GM12801 (cell line): ENCODE measurements around the gene COL4A3.

Source experiments
- TF ChIP-seq, protein P1 (sequence below): IDR thresholded peaks from one replicate; pipeline ENCODE4 v1.5.1; 2011; ENCODE audit warnings: control low read depth; ENCODE audit not compliant: insufficient read length; ENCODE audit errors: extremely low read depth

Gene COL4A3

DNA sequence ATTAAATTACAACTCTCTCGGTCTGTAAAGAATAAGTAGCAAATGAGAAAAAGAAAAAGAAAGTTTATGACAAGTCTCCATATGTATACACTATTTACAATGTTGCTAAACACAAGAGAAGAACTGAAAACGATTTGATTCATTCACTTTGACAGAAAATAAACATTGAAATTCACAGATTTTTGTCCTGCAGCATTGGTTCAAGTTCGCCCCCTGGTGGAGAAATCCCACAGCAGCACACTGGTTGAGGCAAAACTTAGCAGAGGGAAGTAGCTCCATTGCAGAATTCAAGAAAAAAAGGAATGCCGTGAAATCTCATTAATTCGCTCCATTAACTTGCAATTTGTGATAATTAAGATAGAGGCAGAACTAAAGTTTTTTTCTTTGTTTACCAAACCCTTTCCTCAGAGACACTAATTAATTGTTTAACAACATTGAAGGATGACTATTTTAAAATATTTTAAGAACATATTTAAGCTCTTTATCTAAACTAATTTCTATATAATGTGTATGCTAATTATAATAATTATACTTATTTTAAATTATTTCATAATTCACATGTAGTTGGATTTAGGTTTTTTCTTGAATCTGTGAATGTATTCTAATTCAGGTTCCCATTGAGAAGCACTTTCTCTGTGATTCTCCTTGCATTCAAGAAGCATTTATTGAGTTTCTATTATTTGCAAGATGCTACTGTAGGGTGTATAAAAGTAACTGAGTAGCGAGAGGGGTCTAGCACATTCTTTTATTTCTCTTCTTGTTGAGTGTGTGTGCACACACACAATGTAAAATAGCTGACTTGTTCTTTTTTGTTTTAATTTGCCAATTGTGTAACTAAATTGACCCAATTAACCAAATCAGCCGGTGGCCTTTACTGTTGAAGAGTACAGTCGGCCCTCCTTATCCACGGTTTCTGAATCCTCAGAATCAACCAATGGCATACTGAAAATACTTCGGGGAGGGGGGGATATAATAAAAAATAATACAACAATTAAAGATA is 74.1 kb downstream of the COL4A3 start:
- TF ChIP-seq, protein P1, sequence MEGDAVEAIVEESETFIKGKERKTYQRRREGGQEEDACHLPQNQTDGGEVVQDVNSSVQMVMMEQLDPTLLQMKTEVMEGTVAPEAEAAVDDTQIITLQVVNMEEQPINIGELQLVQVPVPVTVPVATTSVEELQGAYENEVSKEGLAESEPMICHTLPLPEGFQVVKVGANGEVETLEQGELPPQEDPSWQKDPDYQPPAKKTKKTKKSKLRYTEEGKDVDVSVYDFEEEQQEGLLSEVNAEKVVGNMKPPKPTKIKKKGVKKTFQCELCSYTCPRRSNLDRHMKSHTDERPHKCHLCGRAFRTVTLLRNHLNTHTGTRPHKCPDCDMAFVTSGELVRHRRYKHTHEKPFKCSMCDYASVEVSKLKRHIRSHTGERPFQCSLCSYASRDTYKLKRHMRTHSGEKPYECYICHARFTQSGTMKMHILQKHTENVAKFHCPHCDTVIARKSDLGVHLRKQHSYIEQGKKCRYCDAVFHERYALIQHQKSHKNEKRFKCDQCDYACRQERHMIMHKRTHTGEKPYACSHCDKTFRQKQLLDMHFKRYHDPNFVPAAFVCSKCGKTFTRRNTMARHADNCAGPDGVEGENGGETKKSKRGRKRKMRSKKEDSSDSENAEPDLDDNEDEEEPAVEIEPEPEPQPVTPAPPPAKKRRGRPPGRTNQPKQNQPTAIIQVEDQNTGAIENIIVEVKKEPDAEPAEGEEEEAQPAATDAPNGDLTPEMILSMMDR, result no peak

DNA sequence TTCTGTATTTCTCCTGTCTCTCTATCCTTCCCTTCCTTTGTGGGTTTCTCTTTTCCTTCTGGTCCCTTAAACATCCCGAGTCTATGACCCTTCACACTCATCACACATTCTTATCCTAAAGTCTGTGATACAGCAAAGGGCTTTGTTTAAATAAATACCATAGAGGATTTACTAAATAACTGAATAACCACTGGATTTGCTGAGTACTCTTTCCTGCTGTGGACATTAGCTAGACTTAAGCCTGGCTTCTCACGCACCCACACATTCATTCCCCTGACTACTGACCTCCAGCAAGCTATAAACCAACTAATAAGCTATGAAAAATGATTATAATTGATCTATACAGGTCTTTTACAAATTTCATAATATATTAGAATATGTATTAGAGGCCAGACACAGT is 76.6 kb downstream of the COL4A3 start:
- TF ChIP-seq, protein P1, result no peak

DNA sequence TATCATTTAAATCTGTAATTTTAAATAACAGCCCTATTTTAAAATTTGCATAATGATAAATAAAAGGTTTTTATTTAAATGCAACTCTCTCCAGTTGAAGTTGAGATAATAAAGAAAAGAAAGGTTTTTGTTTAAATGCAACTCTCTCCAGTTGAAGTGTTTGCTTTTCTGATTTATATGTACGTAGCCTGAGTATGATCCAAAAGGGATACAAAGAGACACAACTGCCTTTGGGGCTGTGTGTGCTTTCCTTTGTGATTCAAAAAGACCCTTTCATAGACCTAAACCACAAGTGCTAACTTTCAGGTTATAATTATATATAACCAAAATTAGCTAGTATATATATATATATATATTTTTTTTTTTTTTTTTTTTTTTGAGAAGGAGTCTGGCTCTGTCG is 84.5 kb downstream of the COL4A3 start:
- TF ChIP-seq, protein P1, result no peak

DNA sequence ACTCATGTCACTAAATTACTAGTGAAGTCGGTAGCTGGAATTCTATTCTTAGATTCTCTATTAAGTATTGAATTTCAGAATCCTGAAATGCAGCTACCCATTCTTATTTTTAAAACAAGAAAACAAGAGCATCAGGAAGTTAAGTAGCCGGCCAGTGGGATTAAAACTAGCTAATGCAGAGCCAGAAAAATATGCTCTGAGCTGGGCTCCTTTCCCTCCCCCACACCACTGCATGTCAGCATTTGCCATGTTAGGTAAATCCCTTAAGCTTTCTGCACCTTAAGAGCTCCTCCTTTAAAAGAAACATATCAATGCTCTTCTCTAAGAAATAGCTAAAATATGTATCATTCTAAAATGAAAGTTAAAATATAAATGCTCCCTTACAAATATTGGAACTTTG is 88.4 kb downstream of the COL4A3 start:
- TF ChIP-seq, protein P1, result no peak

DNA sequence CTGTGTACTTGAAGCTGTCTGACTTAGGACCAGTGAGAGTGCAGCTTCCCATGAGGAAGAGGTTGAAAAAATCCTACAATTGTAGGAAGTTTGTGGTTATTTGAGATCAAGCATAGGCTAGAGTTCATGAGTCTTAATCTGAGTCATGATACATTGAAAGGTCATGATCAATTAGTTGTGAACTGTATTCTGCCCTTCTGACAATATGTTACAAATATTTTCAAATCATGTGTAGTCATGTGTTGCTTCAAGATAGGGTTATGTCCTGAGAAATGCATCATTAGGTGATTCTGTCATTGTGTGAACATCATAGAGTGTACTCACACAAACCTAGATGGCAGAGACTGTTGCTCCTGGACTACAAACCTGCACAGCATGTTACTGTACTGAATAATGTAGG is 92.2 kb downstream of the COL4A3 start:
- TF ChIP-seq, protein P1, result no peak

DNA sequence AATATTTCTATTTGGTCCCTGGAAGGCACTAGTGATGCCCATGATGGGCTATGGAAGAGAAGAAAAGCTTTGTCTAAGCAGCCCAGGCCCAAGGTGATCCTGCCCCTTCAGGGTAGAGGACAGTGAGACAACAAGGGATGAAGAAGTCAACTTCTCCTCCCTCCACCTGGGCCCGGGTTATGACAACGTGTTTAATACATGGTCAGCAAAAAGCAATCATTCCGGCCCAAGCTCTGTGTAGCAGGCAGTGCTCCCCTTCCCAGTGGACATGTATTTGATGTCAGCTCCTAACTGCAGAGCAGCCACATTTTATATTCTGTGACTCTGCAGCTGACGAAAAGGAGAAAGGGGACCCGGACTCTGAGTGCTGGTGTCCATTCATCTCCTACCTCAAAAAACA is 93.4 kb downstream of the COL4A3 start:
- TF ChIP-seq, protein P1, result no peak

DNA sequence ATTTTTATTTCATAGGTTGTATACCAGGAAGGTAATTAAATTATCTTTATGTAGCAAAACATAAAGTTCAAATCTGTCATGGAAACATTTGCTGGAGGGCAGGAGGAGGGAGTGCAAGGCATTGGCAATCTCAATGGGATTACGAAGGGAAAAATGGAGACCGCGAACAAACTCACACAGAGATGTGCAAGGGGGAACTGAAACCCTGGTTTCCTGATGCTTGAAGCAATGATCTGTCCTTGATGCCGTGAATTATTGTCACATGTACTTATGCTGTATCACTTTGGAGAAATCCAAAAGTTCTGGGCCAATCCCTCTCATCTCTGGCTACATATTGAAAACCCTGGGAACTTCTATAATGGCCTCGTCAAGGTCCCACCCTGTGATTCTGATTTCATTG is 95.6 kb downstream of the COL4A3 start:
- TF ChIP-seq, protein P1, result no peak
